Hepatocyte (in vitro differentiated cells): ENCODE measurements around the gene STAP1. TPM values are rescaled to one million over a fixed set of nuclear protein-coding genes. Genes with fewer than 3 reads are reported as not detected.

Experiments used
- DNase-seq: peaks from one replicate; pipeline ENCODE4 v3.0.0-alpha.2; 2016; ENCODE audit warnings: low spot score
- H2AFZ ChIP-seq: fragments of 200-600 bp; sonication (generic); 2 replicates; pipeline ENCODE4 v1.6.0; 2016; ENCODE audit warnings: antibody characterized with exemption, mild to moderate bottlenecking
- H3K27ac ChIP-seq: fragments of 200-600 bp; sonication (generic); 2 replicates; pipeline ENCODE4 v1.5.1; 2016; ENCODE audit warnings: mild to moderate bottlenecking
- H3K27me3 ChIP-seq: fragments of 200-600 bp; sonication (generic); 2 replicates; pipeline ENCODE4 v1.6.1; 2016
- H3K36me3 ChIP-seq: fragments of 200-600 bp; sonication (generic); replicated peaks from 2 replicates; pipeline ENCODE4 v1.5.1; 2016; ENCODE audit warnings: low read depth; ENCODE audit not compliant: insufficient read depth
- H3K4me1 ChIP-seq: fragments of 200-600 bp; sonication (generic); 2 replicates; pipeline ENCODE4 v1.5.1; 2016; ENCODE audit warnings: mild to moderate bottlenecking, moderate library complexity; ENCODE audit not compliant: insufficient read depth
- H3K4me2 ChIP-seq: fragments of 200-600 bp; sonication (generic); 2 replicates; pipeline ENCODE4 v1.6.0; 2016
- H3K4me3 ChIP-seq: fragments of 200-600 bp; sonication (generic); 2 replicates; pipeline ENCODE4 v1.5.1; 2016; ENCODE audit warnings: mild to moderate bottlenecking
- H3K79me2 ChIP-seq: fragments of 200-600 bp; sonication (generic); 2 replicates; pipeline ENCODE4 v1.6.0; 2017; ENCODE audit warnings: mild to moderate bottlenecking
- H3K9me2 ChIP-seq: fragments of 200-600 bp; sonication (generic); replicated peaks from 2 replicates; pipeline ENCODE4 v1.6.0; 2017; ENCODE audit warnings: mild to moderate bottlenecking; ENCODE audit not compliant: insufficient read depth
- H3K9me3 ChIP-seq: fragments of 200-600 bp; sonication (generic); 2 replicates; pipeline ENCODE4 v1.5.1; 2016; ENCODE audit warnings: low read depth, mild to moderate bottlenecking
- H4K20me1 ChIP-seq: fragments of 200-600 bp; sonication (generic); 2 replicates; pipeline ENCODE4 v1.6.0; 2016; ENCODE audit warnings: mild to moderate bottlenecking; ENCODE audit not compliant: insufficient read depth, poor library complexity, severe bottlenecking
- EZH2 ChIP-seq: fragments of 200-600 bp; sonication (generic); IDR thresholded peaks from 2 replicates; pipeline ENCODE4 v1.6.1; 2016; ENCODE audit warnings: antibody characterized with exemption, mild to moderate bottlenecking, borderline replicate concordance
- EZH2phosphoT487 ChIP-seq: fragments of 200-600 bp; sonication (generic); IDR thresholded peaks from one replicate; pipeline ENCODE4 v1.6.1; 2018; ENCODE audit warnings: antibody characterized with exemption, mild to moderate bottlenecking, low read depth, moderate library complexity; ENCODE audit not compliant: unreplicated experiment, severe bottlenecking
- WGBS: methylation state at CpG from one replicate; pipeline ENCODE4 v1.1.6; 2016; ENCODE audit warnings: low lambda C conversion rate; ENCODE audit errors: missing lambda C conversion rate; 5-methylcytosine and 5-hydroxymethylcytosine counted together
- polyA plus RNA-seq: library from polyadenylated mRNA; unstranded; fragments of >200 nt; fragmentation: Nextera tagmentation; extraction: Ambion mirVana; gene quantifications from 2 replicates; pipeline ENCODE4 v1.2.1, GENCODE V29; 2016
- total RNA-seq: library from RNA; depleted of rRNA; stranded (reverse); fragments of >200 nt; gene quantifications from 2 replicates; pipeline ENCODE4 v1.2.3, GENCODE V29; 2014
- TF ChIP-seq, protein P1 (sequence below): fragments of 200-600 bp; sonication (generic); IDR thresholded peaks from 2 replicates; pipeline ENCODE4 v1.5.1; 2016; ENCODE audit warnings: antibody characterized with exemption, mild to moderate bottlenecking; ENCODE audit not compliant: poor library complexity

Gene STAP1
- total and polyA plus RNA-seq, 2 experiments from 2014 or later = not detected

GRCh38 chr4:67615119-67615518 is 56.6 kb downstream of the STAP1 start:
- no peak for DNase-seq
- H3K9me3 ChIP-seq = no peaks in the 10 kb centered on the region
- 98% methylated on average over 5 of the region's 5 CpGs for WGBS
- H4K20me1 ChIP-seq = no peaks in the 10 kb centered on the region
- no peak overlapping the region for H3K4me3 ChIP-seq
- TF ChIP-seq EZH2phosphoT487 (no peak), EZH2 (no peak)
- TF ChIP-seq, protein P1, sequence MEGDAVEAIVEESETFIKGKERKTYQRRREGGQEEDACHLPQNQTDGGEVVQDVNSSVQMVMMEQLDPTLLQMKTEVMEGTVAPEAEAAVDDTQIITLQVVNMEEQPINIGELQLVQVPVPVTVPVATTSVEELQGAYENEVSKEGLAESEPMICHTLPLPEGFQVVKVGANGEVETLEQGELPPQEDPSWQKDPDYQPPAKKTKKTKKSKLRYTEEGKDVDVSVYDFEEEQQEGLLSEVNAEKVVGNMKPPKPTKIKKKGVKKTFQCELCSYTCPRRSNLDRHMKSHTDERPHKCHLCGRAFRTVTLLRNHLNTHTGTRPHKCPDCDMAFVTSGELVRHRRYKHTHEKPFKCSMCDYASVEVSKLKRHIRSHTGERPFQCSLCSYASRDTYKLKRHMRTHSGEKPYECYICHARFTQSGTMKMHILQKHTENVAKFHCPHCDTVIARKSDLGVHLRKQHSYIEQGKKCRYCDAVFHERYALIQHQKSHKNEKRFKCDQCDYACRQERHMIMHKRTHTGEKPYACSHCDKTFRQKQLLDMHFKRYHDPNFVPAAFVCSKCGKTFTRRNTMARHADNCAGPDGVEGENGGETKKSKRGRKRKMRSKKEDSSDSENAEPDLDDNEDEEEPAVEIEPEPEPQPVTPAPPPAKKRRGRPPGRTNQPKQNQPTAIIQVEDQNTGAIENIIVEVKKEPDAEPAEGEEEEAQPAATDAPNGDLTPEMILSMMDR = no peak
- H3K27me3 ChIP-seq = no peaks in the 10 kb centered on the region
- H3K4me2 ChIP-seq = no peak overlapping the region
- H3K79me2 ChIP-seq = no peaks in the 10 kb centered on the region
- no peaks in the 10 kb centered on the region for H3K9me2 ChIP-seq
- H3K36me3 ChIP-seq = no peaks in the 10 kb centered on the region
- H3K4me1 ChIP-seq = no peaks in the 10 kb centered on the region
- H2AFZ ChIP-seq = no peak overlapping the region
- H3K27ac ChIP-seq = no peak overlapping the region

GRCh38 chr4:67616478-67616877 is 58.0 kb downstream of the STAP1 start:
- Histone ChIP-seq H3K27me3 (no peaks in the 10 kb centered on the region), H3K4me3 (no peak overlapping the region), H3K4me1 (no peaks in the 10 kb centered on the region), H3K36me3 (no peaks in the 10 kb centered on the region), H3K9me3 (no peaks in the 10 kb centered on the region), H2AFZ (no peak overlapping the region), H3K79me2 (no peaks in the 10 kb centered on the region), H3K4me2 (no peak overlapping the region), H3K27ac (no peak overlapping the region), H4K20me1 (no peaks in the 10 kb centered on the region), H3K9me2 (no peaks in the 10 kb centered on the region)
- DNase-seq = no peak
- TF ChIP-seq EZH2phosphoT487 = no peak
- 83% methylated on average over 1 of the region's 1 CpG for WGBS

GRCh38 chr4:67624939-67625338 is 66.4 kb downstream of the STAP1 start:
- no peaks in the 10 kb centered on the region for H3K36me3 ChIP-seq
- H3K79me2 ChIP-seq = no peaks in the 10 kb centered on the region
- H3K9me3 ChIP-seq = no peaks in the 10 kb centered on the region
- 84% methylated on average over 3 of the region's 3 CpGs for WGBS
- no peaks in the 10 kb centered on the region for H4K20me1 ChIP-seq
- no peak overlapping the region for H3K4me2 ChIP-seq
- H3K27ac ChIP-seq = no peak overlapping the region
- TF ChIP-seq EZH2 = no peak
- TF ChIP-seq, protein P1 = no peak
- TF ChIP-seq EZH2phosphoT487 = no peak
- no peak overlapping the region for H2AFZ ChIP-seq
- no peaks in the 10 kb centered on the region for H3K27me3 ChIP-seq
- H3K9me2 ChIP-seq = no peaks in the 10 kb centered on the region
- no peak for DNase-seq
- no peak overlapping the region for H3K4me3 ChIP-seq
- no peaks in the 10 kb centered on the region for H3K4me1 ChIP-seq

DNA sequence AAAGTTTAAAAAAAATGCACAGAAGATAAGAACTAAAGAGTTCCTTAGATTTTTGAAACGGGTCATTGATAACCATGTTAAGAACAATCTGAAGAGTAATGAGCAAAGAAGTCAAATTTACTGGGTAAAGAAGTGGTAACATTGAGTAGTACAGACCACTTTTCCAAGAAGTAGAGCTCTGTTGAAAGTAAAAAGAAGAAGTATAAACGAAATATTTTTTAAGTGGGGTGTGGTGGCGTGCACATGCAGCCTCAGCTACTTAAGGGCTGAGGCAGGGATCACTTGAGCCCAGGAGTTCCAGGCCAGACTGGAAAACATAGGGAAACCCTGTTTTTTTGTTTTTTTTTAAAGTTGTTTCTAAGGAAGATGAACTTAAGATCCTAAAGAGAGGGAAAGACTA is 74.0 kb downstream of the STAP1 start:
- H3K4me2 ChIP-seq = no peak overlapping the region
- 89% methylated on average over 3 of the region's 3 CpGs for WGBS
- no peak overlapping the region for H2AFZ ChIP-seq
- no peak overlapping the region for H3K4me3 ChIP-seq
- H3K27ac ChIP-seq = no peak overlapping the region
- H3K9me3 ChIP-seq = no peaks in the 10 kb centered on the region
- no peaks in the 10 kb centered on the region for H3K4me1 ChIP-seq
- peaks cover 9% of the 10 kb centered on the region for H3K36me3 ChIP-seq
- no peak for DNase-seq
- TF ChIP-seq EZH2 (no peak), EZH2phosphoT487 (no peak)
- TF ChIP-seq, protein P1 = no peak
- no peaks in the 10 kb centered on the region for H3K79me2 ChIP-seq
- H3K9me2 ChIP-seq = no peaks in the 10 kb centered on the region
- no peaks in the 10 kb centered on the region for H3K27me3 ChIP-seq
- no peaks in the 10 kb centered on the region for H4K20me1 ChIP-seq
